HepG2 (cell line): ENCODE results near the gene PPP1R9B. TPM values are rescaled to one million over a fixed set of nuclear protein-coding genes. Genes with fewer than 3 reads are reported as not detected.

Experiments used
- ATAC-seq: fragments of 200-7000 bp; cut with Tn5 transposase; 3 replicates; pipeline ENCODE4 v1.9.1; 2020; ENCODE audit warnings: mild to moderate bottlenecking, moderate library complexity
- Bru-seq: library from RNA; stranded (reverse); fragments of 400-500 nt; gene quantifications from one replicate; lab custom pipeline; 2021; lab: Mats Ljungman, UMichigan
- BruChase-seq, 2 experiments: library from RNA; stranded (reverse); fragments of 400-500 nt; gene quantifications; one replicate each; lab custom pipeline; 2021; lab: Mats Ljungman, UMichigan
- BruUV-seq: library from RNA; stranded (reverse); fragments of 400-500 nt; replicated peaks from 2 replicates; lab custom pipeline; 2021; lab: Mats Ljungman, UMichigan
- CTCF ChIA-PET: fragments of 300-600 bp; formaldehyde crosslinking; extraction: SDS; loops from one replicate; lab custom pipeline; 2021; ENCODE audit warnings: low total read pairs, inconsistent platforms, low intra/inter-chr PET ratio; lab: Yijun Ruan, JAX
- POLR2A ChIA-PET: fragments of 350-600 bp; sonication (Branson Sonifier 250); formaldehyde crosslinking; loops from one replicate; lab custom pipeline; 2020; ENCODE audit warnings: antibody characterized with exemption, inconsistent platforms; lab: Yijun Ruan, JAX
- DNase-seq: peaks from one replicate; pipeline ENCODE4 v3.0.0-alpha.2; 2015; ENCODE audit warnings: low spot score
- FAIRE-seq: peaks from 3 replicates; lab custom pipeline; 2011; peaks lifted over from hg19 to GRCh38; lab: Jason Lieb, UNC
- H2AFZ ChIP-seq: one replicate; pipeline ENCODE4 v1.6.1; 2011; ENCODE audit warnings: low read length, inconsistent platforms
- H3K27ac ChIP-seq: fragments of 300-600 bp; 3 replicates; pipeline ENCODE4 v1.8.0; 2011; ENCODE audit warnings: mixed run types, mild to moderate bottlenecking, mixed read lengths, low read length, inconsistent platforms; ENCODE audit not compliant: insufficient read depth; ENCODE audit errors: extremely low read length
- H3K27me3 ChIP-seq, 2 experiments: fragments of 200-600 bp in 1 of 2; 2 replicates in 1 of 2; 3 replicates in 1 of 2; pipeline versions ENCODE4 v1.6.0 to v1.8.0; 2011; ENCODE audit warnings: low read length in 2 of 2, mild to moderate bottlenecking in 2 of 2, moderate library complexity in 2 of 2, inconsistent platforms in 1 of 2; ENCODE audit not compliant: insufficient read depth in 2 of 2, control insufficient read depth in 1 of 2
- H3K36me3 ChIP-seq, 2 experiments: fragments of 200-600 bp in 1 of 2; replicated peaks in 1 of 2; 2 replicates in 1 of 2; 3 replicates in 1 of 2; pipeline versions ENCODE4 v1.5.1 to v1.8.0; 2011; ENCODE audit warnings: low read length in 2 of 2, inconsistent platforms in 1 of 2; ENCODE audit not compliant: insufficient read depth in 2 of 2, control insufficient read depth in 1 of 2
- H3K4me1 ChIP-seq: 2 replicates; pipeline ENCODE4 v1.5.1; 2012; ENCODE audit warnings: low read length, inconsistent platforms; ENCODE audit not compliant: insufficient read depth
- H3K4me2 ChIP-seq: 2 replicates; pipeline ENCODE4 v1.6.0; 2011; ENCODE audit warnings: low read depth, low read length, inconsistent platforms
- H3K4me3 ChIP-seq, 3 experiments: fragments of 200-600 bp in 1 of 3; sonication (generic), shearing (Covaris generic) in 1 of 3; replicated peaks in 1 of 3; 2 replicates each; pipeline ENCODE4 v1.5.1; 2011 to 2016; ENCODE audit warnings: low read length in 3 of 3, inconsistent platforms in 2 of 3, low read depth in 2 of 3, mild to moderate bottlenecking in 2 of 3, control low read depth in 1 of 3, mixed read lengths in 1 of 3; ENCODE audit not compliant: insufficient read depth in 1 of 3
- H3K79me2 ChIP-seq: one replicate; pipeline ENCODE4 v1.6.1; 2011; ENCODE audit warnings: low read length, inconsistent platforms; ENCODE audit not compliant: insufficient read depth
- H3K9ac ChIP-seq: 2 replicates; pipeline ENCODE4 v1.6.0; 2011; ENCODE audit warnings: mild to moderate bottlenecking, low read depth, low read length, inconsistent platforms; ENCODE audit not compliant: insufficient read depth
- H3K9me3 ChIP-seq: 2 replicates; pipeline ENCODE4 v1.5.1; 2012; ENCODE audit warnings: mild to moderate bottlenecking, low read length
- H4K20me1 ChIP-seq: 2 replicates; pipeline ENCODE4 v1.6.0; 2011; ENCODE audit warnings: inconsistent platforms, mild to moderate bottlenecking, low read length, moderate library complexity; ENCODE audit not compliant: insufficient read depth
- BATF2 ChIP-seq: sonication (generic); formaldehyde crosslinking; IDR thresholded peaks from 2 replicates; pipeline ENCODE4 v1.8.0; 2022; ENCODE audit warnings: mild to moderate bottlenecking, missing genetic modification reagents, moderate library complexity
- GLI4 ChIP-seq: sonication (generic); formaldehyde crosslinking; IDR thresholded peaks from 2 replicates; pipeline ENCODE4 v1.5.1; 2020; ENCODE audit warnings: missing genetic modification reagents, mild to moderate bottlenecking, moderate library complexity, borderline replicate concordance
- HOXA5 ChIP-seq: sonication (generic); formaldehyde crosslinking; IDR thresholded peaks from 2 replicates; pipeline ENCODE4 v1.4.0; 2020; ENCODE audit warnings: missing genetic modification reagents
- NR2C2 ChIP-seq: sonication (generic); formaldehyde crosslinking; IDR thresholded peaks from 2 replicates; pipeline ENCODE4 v1.4.0; 2020; ENCODE audit warnings: missing genetic modification reagents, mild to moderate bottlenecking, moderate library complexity, borderline replicate concordance
- PHF8 ChIP-seq: sonication (generic); formaldehyde crosslinking; IDR thresholded peaks from 2 replicates; pipeline ENCODE4 v1.5.0; 2020; ENCODE audit warnings: missing genetic modification reagents
- RFXANK ChIP-seq: IDR thresholded peaks from 2 replicates; pipeline ENCODE4 v1.6.1; 2016
- TAF1 ChIP-seq: sonication (generic); formaldehyde crosslinking; IDR thresholded peaks from 2 replicates; pipeline ENCODE4 v1.4.0; 2020; ENCODE audit warnings: missing genetic modification reagents
- TEF ChIP-seq: sonication (generic); formaldehyde crosslinking; IDR thresholded peaks from 2 replicates; pipeline ENCODE4 v1.5.0; 2020; ENCODE audit warnings: missing genetic modification reagents
- THAP11 ChIP-seq: IDR thresholded peaks from 2 replicates; pipeline ENCODE4 v1.6.1; 2016; ENCODE audit warnings: missing biosample characterization, missing genetic modification reagents
- ZBTB21 ChIP-seq: sonication (generic); formaldehyde crosslinking; IDR thresholded peaks from 2 replicates; pipeline ENCODE4 v1.4.0; 2020; ENCODE audit warnings: missing genetic modification reagents
- ZFAT ChIP-seq: sonication (generic); formaldehyde crosslinking; conservative IDR thresholded peaks from 2 replicates; pipeline ENCODE4 v1.8.1; 2023; ENCODE audit warnings: missing genetic modification reagents, inconsistent platforms
- ZNF234 ChIP-seq: sonication (generic); formaldehyde crosslinking; conservative IDR thresholded peaks from 2 replicates; pipeline ENCODE4 v1.5.1; 2020; ENCODE audit warnings: mild to moderate bottlenecking, missing genetic modification reagents
- ZNF678 ChIP-seq: sonication (generic); formaldehyde crosslinking; IDR thresholded peaks from 2 replicates; pipeline ENCODE4 v1.4.0; 2020; ENCODE audit warnings: mild to moderate bottlenecking, missing genetic modification reagents
- ZNF782 ChIP-seq: sonication (generic); formaldehyde crosslinking; IDR thresholded peaks from 2 replicates; pipeline ENCODE4 v1.4.0; 2020; ENCODE audit warnings: missing genetic modification reagents, mild to moderate bottlenecking, borderline replicate concordance
- ZSCAN31 ChIP-seq: sonication (generic); formaldehyde crosslinking; IDR thresholded peaks from 2 replicates; pipeline ENCODE4 v1.5.0; 2020; ENCODE audit warnings: low read depth, mild to moderate bottlenecking, missing genetic modification reagents
- WGBS: methylation state at CpG from one replicate; pipeline ENCODE4 v1.1.6; 2017; ENCODE audit warnings: low lambda C conversion rate; 5-methylcytosine and 5-hydroxymethylcytosine counted together
- in situ Hi-C: cut with HindIII; loops from 2 replicates; pipeline ENCODE4 v1.10.0; 2017; ENCODE audit warnings: low pct_unique_long_range_greater_than_20kb; ENCODE audit not compliant: extremely low pct_ligation_motif_present
- intact Hi-C: fragments of 100-400 bp; cut with micrococcal nuclease; formaldehyde crosslinking; loops from one replicate; pipeline ENCODE4 v1.10.0; 2022; ENCODE audit not compliant: unreplicated experiment
- long read RNA-seq, 2 experiments: library from RNA in 1 of 2; library from polyadenylated mRNA in 1 of 2; stranded (forward) in 1 of 2; unstranded in 1 of 2; transcript quantifications; one replicate each; pipeline ENCODE4 v2.0.0, GENCODE V29; 2019 to 2022
- polyA minus RNA-seq, 3 experiments: library from RNA; depleted of rRNA, polyadenylated mRNA; stranded (reverse); fragments of >200 nt; gene quantifications; 2 replicates each; pipeline ENCODE4 v1.2.3, GENCODE V29; 2011; ENCODE audit warnings: low replicate concordance in 1 of 3
- polyA plus RNA-seq, 8 experiments: library from polyadenylated mRNA; depleted of rRNA in 3 of 8; stranded (reverse) in 7 of 8; unstranded in 1 of 8; fragments of >200 nt; fragmentation: Illumina TruSeq in 4 of 8; extraction: Trizol in 4 of 8; gene quantifications; 2 replicates each; pipeline versions ENCODE4 v1.2.1 to v1.2.3, GENCODE V29; 2011 to 2016; ENCODE audit warnings: low read depth in 4 of 8, missing spikeins in 1 of 8, mixed read lengths in 1 of 8; ENCODE audit not compliant: insufficient read depth in 1 of 8
- total RNA-seq, 5 experiments: library from RNA; depleted of rRNA; stranded (reverse); fragments of >200 nt; fragmentation: Illumina TruSeq; extraction: Trizol; gene quantifications; 2 replicates each; pipeline ENCODE4 v1.2.3, GENCODE V29; 2016; ENCODE audit warnings: low read depth in 1 of 5
- TF ChIP-seq, protein P1 (sequence below): IDR thresholded peaks from 2 replicates; pipeline ENCODE4 v1.6.1; 2016; ENCODE audit warnings: mild to moderate bottlenecking

Gene PPP1R9B
- total RNA-seq (2016; rRNA removed; fragmentation: Illumina TruSeq; extraction: Trizol) (11.0 and 15.8 TPM in 2 replicates), polyA plus RNA-seq (2011; rRNA removed) (8.7 and 9.4 TPM in 2 replicates), polyA minus RNA-seq (2011; rRNA and poly(A)+ RNA removed; ENCODE audit: low replicate concordance) (15.4 and 32.3 TPM in 2 replicates), Bru-seq, nascent RNA (percentile 56 among the genes with signal in this experiment), BruChase-seq, experiment 1, labeled RNA remaining after a 6-hour chase (percentile 76 among the genes with signal in this experiment), BruChase-seq, experiment 2, labeled RNA remaining after a 2-hour chase (percentile 65 among the genes with signal in this experiment)
- 1.3 and 1.6 TPM in 2 replicates for total RNA-seq (2016; cell fraction: cytosol; rRNA removed; fragmentation: Illumina TruSeq; extraction: Trizol; ENCODE audit: low read depth)
- 8.3 and 16.2 TPM in 2 replicates for total RNA-seq (2016; cell fraction: insoluble cytoplasmic fraction; rRNA removed; fragmentation: Illumina TruSeq; extraction: Trizol)
- total RNA-seq (2016; cell fraction: membrane; rRNA removed; fragmentation: Illumina TruSeq; extraction: Trizol), result 7.0 and 7.3 TPM in 2 replicates
- 10.9 and 13.5 TPM in 2 replicates for total RNA-seq (2016; cell fraction: nucleus; rRNA removed; fragmentation: Illumina TruSeq; extraction: Trizol)
- 7.4 and 9.0 TPM in 2 replicates for polyA plus RNA-seq (2011; cell fraction: cytosol; rRNA removed)
- polyA plus RNA-seq (2011; cell fraction: nucleus; rRNA removed), result 13.1 and 16.4 TPM in 2 replicates
- 9.8 and 11.6 TPM in 2 replicates for polyA plus RNA-seq (2012)
- 1.2 and 1.4 TPM in 2 replicates for polyA plus RNA-seq (2016; cell fraction: cytosol; fragmentation: Illumina TruSeq; extraction: Trizol; ENCODE audit: low read depth)
- polyA plus RNA-seq (2016; cell fraction: insoluble cytoplasmic fraction; fragmentation: Illumina TruSeq; extraction: Trizol; ENCODE audit: low read depth), result 14.2 and 17.2 TPM in 2 replicates
- 7.2 TPM in 2 replicates for polyA plus RNA-seq (2016; cell fraction: membrane; fragmentation: Illumina TruSeq; extraction: Trizol; ENCODE audit: low read depth)
- 35.0 and 35.2 TPM in 2 replicates for polyA plus RNA-seq (2016; cell fraction: nucleus; fragmentation: Illumina TruSeq; extraction: Trizol; ENCODE audit: insufficient read depth, low read depth)
- polyA minus RNA-seq (2011; cell fraction: cytosol; rRNA and poly(A)+ RNA removed), result 7.3 and 11.8 TPM in 2 replicates
- 7.8 and 9.3 TPM in 2 replicates for polyA minus RNA-seq (2011; cell fraction: nucleus; rRNA and poly(A)+ RNA removed)
- long read RNA-seq, experiment 1, partial matches to known transcripts, result 4 of 4 reads
- long read RNA-seq, experiment 1, other reads (novel, unspliced or antisense), result 0 of 4 reads
- long read RNA-seq, experiment 2, full-length matches to known transcripts, result 5 of 63 reads
- long read RNA-seq, experiment 2, partial matches to known transcripts, result 50 of 63 reads
- long read RNA-seq, experiment 2, other reads (novel, unspliced or antisense), result 8 of 63 reads

DNA sequence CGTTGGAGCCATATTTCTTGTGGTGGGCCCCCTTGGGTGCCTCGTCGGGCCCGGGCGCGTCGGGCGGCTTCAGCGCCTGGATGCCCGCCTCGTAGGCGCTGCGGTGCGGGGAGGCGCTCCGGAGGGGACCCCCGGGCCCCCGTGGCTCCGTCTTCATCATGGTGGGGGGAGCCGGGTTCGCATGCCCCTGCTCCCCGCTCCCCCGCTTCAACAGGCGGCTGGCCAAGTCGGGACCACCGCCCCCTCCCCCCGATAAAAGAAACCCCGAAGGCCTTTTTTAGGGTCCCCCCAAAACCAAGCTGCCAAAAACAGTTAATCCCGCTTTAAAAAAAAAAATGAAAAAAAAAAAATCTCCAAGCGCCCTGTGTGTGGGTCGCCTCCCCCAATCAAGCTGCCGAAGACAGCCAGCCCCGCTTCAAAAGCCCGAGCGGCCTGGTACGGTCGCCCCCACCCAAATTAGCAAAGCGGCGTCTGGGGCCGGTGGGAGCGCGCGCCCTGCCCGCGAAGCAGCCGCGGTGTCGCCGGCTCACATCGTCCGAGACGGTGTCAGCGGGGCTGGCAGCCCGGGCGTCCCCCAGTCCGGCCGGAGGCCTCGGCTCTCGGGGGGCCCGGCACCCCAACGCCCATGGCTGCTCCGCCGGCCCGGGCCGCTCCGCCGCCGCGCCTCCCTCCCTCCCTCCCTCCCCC, at the start of gene PPP1R9B:
TSS of gene PPP1R9B (minus strand) at position 324 of the 687 bp plus-strand sequence. CDS start at position 160, 164 bp downstream.
- H3K27me3 ChIP-seq, result peaks cover under 1 to 5% of the 10 kb centered on the region in 2 experiments; a peak in 2 of 5 replicates
- WGBS, result 1% methylated on average over 46 of the region's 69 CpGs
- peak within 1 kb of the TSS; percentile 83 for H3K9ac ChIP-seq
- FAIRE-seq (no peak), DNase-seq (no peak), ATAC-seq (no peak)
- H3K79me2 ChIP-seq, result peaks cover 25% of the 10 kb centered on the region
- peak within 1 kb of the TSS; percentile 87 for H2AFZ ChIP-seq
- POLR2A ChIA-PET, result interaction anchor here (0.9 to 2.0 kb wide), 3 partner anchors 27 to 56 kb away, joined by 3 to 8 read pairs (median 4); partner anchors contain the start of gene PDK2
- H3K4me1 ChIP-seq, result peaks cover 46% of the 10 kb centered on the region
- peak within 1 kb of the TSS; percentile 70 to 86 (median 84) for H3K4me3 ChIP-seq
- H3K27ac ChIP-seq, result peak within 1 kb of the TSS; percentile 95
- CTCF ChIA-PET, result interaction anchor here (1.5 kb wide), 1 partner anchor 56 kb away, joined by 3 read pairs; no protein-coding TSS in a partner anchor
- peaks cover 0 to under 1% of the 10 kb centered on the region in 2 experiments; a peak in 2 of 5 replicates for H3K36me3 ChIP-seq
- peak within 1 kb of the TSS; percentile 100 for H3K4me2 ChIP-seq
- TSS peak; percentile 64 for BruUV-seq
- H4K20me1 ChIP-seq, result peaks cover 11% of the 10 kb centered on the region; the same call in 1 of the 2 replicates
- in situ Hi-C loops (no loop called here), intact Hi-C loops (no loop called here)
- H3K9me3 ChIP-seq, result no peaks in the 10 kb centered on the region
- TF ChIP-seq TAF1, result peak; percentile 16; the same call in 1 of the 2 replicates
- no peak for TF ChIP-seq BATF2 (CRISPR knock-in tag)
- no peak for TF ChIP-seq ZFAT (CRISPR knock-in tag)
- TF ChIP-seq ZNF234 (CRISPR knock-in tag), result peak; percentile 59; the same call in 1 of the 2 replicates
- TF ChIP-seq, protein P1, sequence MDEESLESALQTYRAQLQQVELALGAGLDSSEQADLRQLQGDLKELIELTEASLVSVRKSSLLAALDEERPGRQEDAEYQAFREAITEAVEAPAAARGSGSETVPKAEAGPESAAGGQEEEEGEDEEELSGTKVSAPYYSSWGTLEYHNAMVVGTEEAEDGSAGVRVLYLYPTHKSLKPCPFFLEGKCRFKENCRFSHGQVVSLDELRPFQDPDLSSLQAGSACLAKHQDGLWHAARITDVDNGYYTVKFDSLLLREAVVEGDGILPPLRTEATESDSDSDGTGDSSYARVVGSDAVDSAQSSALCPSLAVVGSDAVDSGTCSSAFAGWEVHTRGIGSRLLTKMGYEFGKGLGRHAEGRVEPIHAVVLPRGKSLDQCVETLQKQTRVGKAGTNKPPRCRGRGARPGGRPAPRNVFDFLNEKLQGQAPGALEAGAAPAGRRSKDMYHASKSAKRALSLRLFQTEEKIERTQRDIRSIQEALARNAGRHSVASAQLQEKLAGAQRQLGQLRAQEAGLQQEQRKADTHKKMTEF (CRISPR knock-in tag), result no peak
- TF ChIP-seq ZNF782 (CRISPR knock-in tag), result no peak
- TF ChIP-seq ZBTB21 (CRISPR knock-in tag), result no peak
- peak; percentile 37; the same call in 1 of the 2 replicates for TF ChIP-seq GLI4 (CRISPR knock-in tag)
- TF ChIP-seq THAP11, result peak; percentile 10; the same call in 1 of the 2 replicates
- TF ChIP-seq RFXANK (CRISPR knock-in tag), result no peak
- no peak for TF ChIP-seq ZSCAN31
- TF ChIP-seq NR2C2 (CRISPR knock-in tag), result 0 out of 2 replicates have a peak, but pooled peaks have one; percentile 6
- 0 out of 2 replicates have a peak, but pooled peaks have one; percentile 16 for TF ChIP-seq HOXA5 (CRISPR knock-in tag)
- TF ChIP-seq TEF (CRISPR knock-in tag), result no peak
- TF ChIP-seq PHF8 (CRISPR knock-in tag), result no peak; the same call in 1 of the 2 replicates
- TF ChIP-seq ZNF678 (CRISPR knock-in tag), result peak; percentile 71; the same call in 1 of the 2 replicates
